Left renal cortex interstitium (tissue), 4 donors: ENCODE measurements around the gene TRIM62. TPM values are rescaled to one million over a fixed set of nuclear protein-coding genes. Genes with fewer than 3 reads are reported as not detected.
"Not testable (repeated sequence)": the region's sequence is repeated elsewhere in the genome, so short reads cannot be mapped to it uniquely, and the experiment has no call there.

Experiments used
- DNase-seq, 4 donors: peaks; one replicate each; pipeline ENCODE4 v3.0.0-alpha.2; 2013; ENCODE audit warnings: low read depth in 4 of 4, low spot score in 2 of 4, missing footprints in 1 of 4
- polyA plus RNA-seq, 4 donors: library from polyadenylated mRNA; unstranded; fragments of 120-200 nt; gene quantifications; one replicate each; pipeline ENCODE4 v1.2.1, GENCODE V29; 2013; ENCODE audit not compliant: insufficient read length in 4 of 4

The TRIM62 gene
- polyA plus RNA-seq, 4 donors: 6.9 to 10.8 (median 8.2) TPM

DNA sequence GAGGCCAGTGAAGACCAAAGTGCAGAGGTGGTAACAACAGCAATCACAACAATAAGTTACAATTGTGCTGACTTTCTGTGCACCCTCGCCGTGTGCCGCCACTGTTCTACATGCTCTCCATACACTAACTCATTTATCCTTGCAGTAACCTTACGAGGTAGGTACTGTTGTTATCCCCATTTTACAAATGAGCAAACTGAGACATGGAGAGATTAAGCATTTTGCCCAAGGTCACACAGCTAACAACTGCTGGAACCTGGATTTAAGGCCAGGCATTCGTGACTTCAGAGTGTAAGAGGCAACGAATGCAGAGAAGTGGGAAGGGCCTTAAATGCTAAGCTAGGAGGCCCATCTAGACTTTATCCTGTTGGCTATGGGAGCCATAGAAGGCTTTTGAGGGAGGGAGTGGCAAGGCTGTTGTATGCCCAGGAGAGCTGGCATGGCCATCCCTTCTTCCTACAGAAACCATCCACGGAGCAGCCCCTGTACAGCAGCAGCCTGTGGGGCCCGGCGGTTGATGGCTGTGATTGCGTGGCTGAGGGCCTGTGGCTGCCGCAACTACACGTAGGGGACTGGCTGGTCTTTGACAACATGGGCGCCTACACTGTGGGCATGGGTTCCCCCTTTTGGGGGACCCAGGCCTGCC lies 64.3 kb downstream of the TRIM62 start:
- no peak for DNase-seq

DNA sequence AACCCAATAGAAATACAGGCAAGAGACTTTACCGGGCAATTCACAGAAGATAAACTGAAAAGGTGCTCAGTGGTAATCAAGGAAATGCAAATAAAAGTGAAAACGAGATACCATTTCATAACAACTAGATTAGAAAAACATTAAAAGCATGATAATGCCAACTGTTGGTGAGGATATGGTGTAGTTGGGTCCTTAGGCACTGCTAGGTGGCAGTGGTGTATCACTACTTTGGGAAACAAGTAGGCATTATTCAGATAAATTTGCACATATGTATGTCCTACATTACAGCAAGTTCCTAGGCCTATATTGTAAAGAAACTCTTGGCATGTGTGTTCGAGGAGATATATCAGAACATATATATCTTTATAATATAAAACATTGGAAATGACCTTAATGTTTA lies 69.9 kb downstream of the TRIM62 start:
- no peak for DNase-seq

DNA sequence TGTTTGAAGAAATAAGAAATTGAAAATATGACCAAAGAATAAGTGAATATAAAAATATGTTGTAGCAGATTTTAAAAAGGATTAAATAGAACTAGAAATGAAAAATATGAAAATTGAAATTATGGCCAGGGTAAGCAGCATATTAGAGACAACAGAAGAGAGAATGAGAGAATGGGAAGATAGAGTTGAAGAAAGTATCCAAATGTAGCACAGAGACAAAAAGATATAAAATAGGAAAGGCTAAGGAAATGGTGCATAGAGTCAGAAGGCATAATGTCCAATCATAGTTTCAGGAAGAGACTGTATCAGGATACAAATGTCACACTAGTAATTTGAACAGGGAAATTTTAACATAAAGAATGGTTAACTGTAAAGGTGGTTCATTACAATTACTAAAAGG lies 71.4 kb downstream of the TRIM62 start:
- DNase-seq: no peak

DNA sequence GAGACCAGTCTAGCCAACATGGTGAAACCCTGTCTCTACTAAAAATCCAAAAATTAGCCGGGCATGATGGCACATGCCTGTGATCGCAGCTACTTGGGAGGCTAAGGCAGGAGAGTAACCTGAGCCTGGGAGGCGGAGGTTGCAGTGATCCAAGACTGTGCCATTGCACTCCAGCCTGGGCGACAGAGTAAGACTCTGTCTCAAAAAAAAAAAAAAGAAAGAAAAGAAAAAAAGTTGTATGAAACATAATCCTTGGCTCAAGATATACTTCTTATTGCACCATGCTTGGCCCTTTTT lies 81.8 kb downstream of the TRIM62 start:
- DNase-seq: not testable (repeated sequence)

DNA sequence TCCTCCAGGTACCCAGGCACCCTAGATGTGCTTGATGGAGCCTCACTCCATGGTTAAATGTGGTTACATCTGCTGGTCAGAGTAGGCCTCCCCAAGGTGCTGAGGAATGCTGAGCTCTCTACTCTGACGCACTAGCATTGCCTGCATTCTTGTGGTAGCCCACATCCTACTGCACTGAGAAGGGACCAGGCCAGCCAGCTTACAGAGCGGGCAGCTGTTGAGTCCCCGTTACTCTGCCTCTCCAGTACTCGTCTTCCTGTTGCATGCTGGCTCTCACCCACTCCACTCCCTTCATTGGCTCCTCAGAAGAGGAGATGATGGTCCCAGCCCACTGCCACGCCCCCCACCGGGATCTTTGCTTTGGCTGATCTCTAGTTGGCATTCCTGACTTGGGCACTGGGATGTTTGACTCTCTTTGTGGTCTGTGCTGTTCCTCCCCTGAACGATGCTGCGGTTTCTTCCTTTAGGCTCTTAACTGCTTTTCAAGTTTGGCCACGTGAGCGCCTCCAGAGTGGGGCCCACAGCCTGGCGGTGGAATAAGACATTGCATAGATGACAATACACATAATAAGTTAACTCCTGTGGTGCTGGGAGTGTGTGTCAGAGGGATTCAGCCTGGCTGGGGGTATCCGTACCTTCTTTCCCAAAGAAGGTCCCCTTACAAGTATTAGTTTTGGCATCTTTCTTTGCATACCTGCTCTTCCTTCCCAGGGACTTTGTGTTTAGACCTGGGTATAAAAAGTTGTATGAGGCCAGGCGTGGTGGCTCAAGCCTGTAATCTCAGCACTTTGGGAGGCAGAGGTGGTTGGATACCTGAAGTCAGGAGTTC lies 82.3 kb downstream of the TRIM62 start:
- no peak for DNase-seq

DNA sequence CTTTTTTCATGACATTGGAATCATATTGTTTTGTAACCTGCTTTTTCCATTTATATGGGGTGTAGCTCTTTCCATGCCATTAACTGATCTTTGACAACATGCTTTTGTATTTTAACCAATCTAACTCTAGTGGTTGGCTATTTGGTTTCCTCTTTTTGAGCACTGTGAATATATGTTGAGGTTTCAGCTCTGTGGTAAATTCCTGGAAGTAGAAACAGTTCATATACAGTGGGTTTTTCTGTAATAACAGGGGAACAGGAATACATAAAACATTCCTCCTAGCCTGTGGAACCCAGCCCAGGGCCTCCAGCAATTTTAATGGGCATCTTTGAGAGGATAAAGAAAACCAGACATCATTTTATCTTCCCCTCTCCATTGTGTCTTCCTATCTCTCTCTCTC lies 83.5 kb downstream of the TRIM62 start:
- no peak for DNase-seq

DNA sequence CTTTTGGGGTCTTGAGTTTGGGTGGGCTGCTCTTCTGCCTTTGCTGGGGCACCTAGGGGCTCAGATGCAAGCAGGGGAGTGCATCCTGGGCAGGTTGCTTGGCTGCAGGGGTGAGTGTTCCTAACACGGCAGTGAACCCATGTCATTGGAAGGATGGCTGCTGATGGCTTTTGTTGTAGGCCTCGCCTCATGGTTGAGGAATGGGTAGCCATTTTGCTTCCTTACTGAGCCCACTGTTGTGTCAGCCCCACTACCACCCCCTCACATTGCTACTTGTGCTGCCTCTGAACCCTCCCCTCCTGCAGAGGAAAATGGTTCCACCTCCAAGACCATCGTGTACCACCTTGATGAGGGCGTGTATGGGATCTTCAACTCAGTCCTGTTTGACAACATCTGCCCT lies 84.1 kb downstream of the TRIM62 start:
- no peak for DNase-seq

DNA sequence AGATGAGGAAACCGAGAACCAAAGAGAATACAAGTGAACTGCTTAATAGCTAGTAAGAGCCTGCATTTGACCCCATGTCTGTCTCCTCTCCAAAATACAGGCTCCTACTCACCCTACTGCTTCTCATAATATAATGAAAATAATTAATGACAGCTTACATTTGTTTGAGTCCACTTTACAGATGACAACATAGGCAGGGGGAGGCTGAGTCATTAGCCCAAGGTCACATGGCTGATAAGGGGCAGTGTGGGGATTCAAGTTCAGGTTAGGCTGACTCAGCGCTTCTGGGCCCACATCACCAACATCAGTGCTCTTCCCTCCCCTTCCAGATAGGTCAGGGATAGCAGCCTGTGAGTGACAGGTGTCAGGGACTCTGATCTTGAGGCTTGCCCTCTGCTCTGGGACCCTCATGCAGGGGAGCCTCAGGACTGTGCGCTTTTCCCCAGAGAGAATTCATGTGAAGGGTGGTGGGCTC lies 84.7 kb downstream of the TRIM62 start:
- no peak for DNase-seq

DNA sequence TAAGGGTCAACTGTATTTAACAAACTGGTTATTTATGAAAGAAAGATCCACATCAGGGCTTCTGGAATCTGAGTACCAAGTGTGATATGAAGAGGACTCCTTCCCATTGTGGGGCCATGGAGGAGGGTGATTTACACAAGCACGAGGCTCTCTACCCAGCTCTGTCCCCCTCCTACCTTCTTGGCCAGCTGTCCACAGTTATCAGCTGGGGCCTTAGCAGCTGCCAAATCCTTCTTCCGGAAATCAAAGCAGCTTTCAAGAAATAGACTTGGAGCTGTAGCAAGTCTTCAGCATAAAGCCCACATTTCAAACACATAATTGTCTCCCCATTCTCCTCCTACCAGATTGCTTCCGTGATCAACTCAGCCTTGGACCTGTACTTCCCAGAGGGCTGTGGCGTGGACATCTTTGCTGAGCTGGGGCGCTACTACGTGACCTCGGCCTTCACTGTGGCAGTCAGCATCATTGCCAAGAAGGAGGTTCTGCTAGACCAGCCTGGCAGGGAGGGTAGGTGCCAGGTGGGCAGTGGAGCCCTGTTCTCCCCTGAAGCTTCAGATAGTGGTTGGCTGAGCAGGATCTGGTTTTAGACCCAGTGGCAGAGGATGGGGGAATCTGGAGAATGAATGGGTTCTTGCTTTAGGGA lies 85.4 kb downstream of the TRIM62 start:
- no peak for DNase-seq

Other genes with a start within 250 kb of the TRIM62 start
- gene RNF19B, start 217.2 kb downstream of the TRIM62 start, polyA plus RNA-seq: 10 to 100 TPM; 16.6 to 19.0 (median 17.9) TPM
- 100 to 1,000 TPM; 183 to 246 (median 218) TPM for gene AK2, start 145.2 kb downstream of the TRIM62 start, polyA plus RNA-seq
- gene AZIN2, start 100.9 kb downstream of the TRIM62 start, polyA plus RNA-seq: 1 to 10 TPM; 6.6 to 8.9 (median 8.4) TPM
- 10 to 100 TPM; 55.5 to 80.2 (median 66.3) TPM for gene ZNF362, start 74.4 kb upstream of the TRIM62 start, polyA plus RNA-seq
- gene A3GALT2, start 139.1 kb upstream of the TRIM62 start, polyA plus RNA-seq: under 1 TPM in 2 of 4 donors, not detected in 2; 0.20 to 0.21 TPM
- gene PHC2, start 249.1 kb upstream of the TRIM62 start, polyA plus RNA-seq: 100 to 1,000 TPM in 3 of 4 donors, 10 to 100 TPM in 1; 93.9 to 130 (median 117) TPM